ENCODE data around the gene GNG12. TPM values are rescaled to one million over a fixed set of nuclear protein-coding genes. Genes with fewer than 3 reads are reported as not detected.

GNG12 gene
- total RNA-seq, 1 donor, result 201 TPM

DNA sequence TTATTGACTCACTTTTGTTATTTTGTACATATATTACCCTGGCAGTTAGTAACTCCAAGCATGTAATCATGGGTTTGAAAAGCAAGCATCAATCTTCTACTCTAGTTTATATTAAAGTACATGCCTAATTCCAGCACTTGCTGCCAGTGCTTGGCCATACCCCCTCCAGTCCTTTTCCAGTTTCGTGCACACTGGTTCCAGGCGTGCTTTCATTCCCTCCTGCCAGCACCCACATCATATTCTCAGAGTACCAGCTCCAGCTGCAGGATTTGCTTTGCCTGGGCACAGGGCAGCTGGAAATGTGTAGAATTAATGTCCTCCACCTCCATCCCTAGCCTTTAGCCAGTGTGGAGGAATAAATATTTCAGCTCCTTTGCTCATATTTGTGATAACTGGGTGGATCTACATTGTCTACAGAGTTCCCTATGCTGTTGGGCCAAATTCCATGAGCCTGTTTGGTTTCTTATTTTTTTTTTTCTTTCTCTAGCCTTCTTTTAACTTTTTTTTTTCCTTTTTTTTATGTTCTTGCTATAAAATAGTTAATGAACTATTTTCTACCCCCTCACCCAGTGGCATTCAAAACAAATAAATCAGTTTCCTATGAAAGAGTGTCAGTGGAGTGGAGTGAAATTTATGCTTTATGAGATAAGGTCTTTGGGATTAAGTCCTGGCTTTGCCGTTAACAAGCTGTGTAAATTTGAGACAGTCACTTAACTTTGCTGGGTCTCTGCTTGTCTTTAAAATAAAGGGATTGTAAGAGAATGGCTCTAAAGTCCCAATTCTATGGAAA is 2.6 kb upstream of the GNG12 start:
- H3K4me3 ChIP-seq (ENCODE audit: low read depth, low read length), result no peak overlapping the region
- TF ChIP-seq, protein P1, sequence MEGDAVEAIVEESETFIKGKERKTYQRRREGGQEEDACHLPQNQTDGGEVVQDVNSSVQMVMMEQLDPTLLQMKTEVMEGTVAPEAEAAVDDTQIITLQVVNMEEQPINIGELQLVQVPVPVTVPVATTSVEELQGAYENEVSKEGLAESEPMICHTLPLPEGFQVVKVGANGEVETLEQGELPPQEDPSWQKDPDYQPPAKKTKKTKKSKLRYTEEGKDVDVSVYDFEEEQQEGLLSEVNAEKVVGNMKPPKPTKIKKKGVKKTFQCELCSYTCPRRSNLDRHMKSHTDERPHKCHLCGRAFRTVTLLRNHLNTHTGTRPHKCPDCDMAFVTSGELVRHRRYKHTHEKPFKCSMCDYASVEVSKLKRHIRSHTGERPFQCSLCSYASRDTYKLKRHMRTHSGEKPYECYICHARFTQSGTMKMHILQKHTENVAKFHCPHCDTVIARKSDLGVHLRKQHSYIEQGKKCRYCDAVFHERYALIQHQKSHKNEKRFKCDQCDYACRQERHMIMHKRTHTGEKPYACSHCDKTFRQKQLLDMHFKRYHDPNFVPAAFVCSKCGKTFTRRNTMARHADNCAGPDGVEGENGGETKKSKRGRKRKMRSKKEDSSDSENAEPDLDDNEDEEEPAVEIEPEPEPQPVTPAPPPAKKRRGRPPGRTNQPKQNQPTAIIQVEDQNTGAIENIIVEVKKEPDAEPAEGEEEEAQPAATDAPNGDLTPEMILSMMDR (IDR thresholded peaks at IDR 0.05; ENCODE audit: insufficient read depth, low read depth, low read length), result no peak
- DNase-seq (ENCODE audit: low read depth), result no peak

DNA sequence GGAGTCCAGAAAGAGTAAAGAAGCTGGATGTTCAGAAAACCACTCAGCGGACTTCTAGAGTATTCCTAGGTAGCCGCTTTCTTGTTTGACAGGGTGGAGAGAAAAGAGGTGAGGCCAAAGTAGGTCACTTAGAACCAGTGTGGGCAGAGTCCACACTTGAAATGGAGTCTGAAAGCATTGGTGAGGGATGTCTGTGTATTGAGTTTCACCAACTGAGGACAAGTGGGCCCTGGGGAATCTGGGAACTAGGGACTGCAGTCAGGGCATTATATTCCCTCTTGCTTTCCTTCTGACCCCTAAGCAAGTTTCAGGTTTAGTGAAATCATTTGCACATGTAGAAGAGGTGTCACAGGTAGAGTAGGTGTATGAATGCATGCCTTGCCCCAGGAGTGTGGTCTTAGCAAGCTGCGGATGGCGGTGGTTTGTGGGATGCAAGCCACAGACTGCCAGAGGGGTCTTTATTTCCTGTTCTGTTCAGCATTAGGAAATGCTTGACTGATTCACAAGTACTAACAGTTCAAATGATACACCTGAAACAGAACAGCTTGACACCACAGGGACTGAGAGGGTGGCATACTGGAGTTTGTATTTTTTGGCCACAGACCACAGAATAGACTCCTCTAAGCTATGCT is 1.1 kb upstream of the GNG12 start:
- no peak for DNase-seq (ENCODE audit: low read depth)
- TF ChIP-seq, protein P1 (IDR thresholded peaks at IDR 0.05; ENCODE audit: insufficient read depth, low read depth, low read length), result no peak
- no peak overlapping the region for H3K4me3 ChIP-seq (ENCODE audit: low read depth, low read length)

DNA sequence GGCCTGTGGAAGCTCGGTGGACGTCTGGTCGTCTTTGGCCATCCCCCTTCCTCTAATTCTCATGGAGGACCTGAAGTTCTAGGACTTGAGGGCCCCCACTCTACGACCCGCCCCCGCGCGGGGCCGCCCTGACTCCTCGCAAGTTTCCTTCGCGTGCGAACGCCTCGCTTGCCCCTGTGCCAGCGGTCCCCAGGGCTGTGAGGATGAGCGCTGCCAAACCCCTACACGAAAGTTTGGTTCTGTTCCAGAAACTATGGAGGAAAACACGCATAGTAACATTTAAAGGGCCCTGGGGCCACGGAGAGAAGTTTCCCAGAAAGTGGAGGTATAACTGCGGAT is 304 bp upstream of the GNG12 start:
- peak; percentile 39 for DNase-seq (ENCODE audit: low read depth)
- peak overlapping the region; percentile 82 for H3K4me3 ChIP-seq (ENCODE audit: low read depth, low read length)

DNA sequence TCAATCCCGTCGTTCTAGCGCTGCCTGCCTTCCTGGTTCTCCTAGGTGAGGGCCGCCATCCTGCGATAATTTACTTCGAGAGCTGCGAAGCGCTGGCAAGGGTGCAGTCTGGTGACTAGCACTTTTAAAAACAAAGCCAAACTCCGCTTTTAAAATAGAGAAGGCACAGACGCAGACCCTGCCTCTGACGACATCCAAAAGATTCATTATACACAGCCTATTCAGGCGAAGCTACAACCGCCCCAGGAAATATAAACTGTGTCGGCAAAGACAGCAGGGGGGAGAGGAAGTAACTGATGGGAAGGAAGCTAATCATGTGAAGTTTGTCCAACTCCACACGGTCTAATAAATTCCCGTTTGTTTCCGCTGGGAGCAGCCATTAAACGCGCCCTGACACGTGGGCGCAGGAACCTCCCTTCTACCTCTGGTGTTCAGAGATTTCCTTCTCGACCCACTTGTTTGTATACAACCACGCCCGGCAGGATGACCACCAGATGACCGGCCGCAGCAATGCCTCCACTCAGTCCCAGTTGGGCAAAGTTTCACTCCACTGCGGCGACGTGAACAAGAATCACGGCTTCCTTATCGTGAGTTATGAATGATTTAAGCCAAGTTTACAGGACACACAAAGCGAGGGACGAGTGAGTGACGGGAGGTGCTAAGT is 1.3 kb downstream of the GNG12 start:
- TF ChIP-seq, protein P1 (IDR thresholded peaks at IDR 0.05; ENCODE audit: insufficient read depth, low read depth, low read length), result no peak
- peak overlapping the region; percentile 82 for H3K4me3 ChIP-seq (ENCODE audit: low read depth, low read length)
- peak; percentile 83 for DNase-seq (ENCODE audit: low read depth)

More for the DNA sequence above, 304 bp upstream of the GNG12 start:
- TF ChIP-seq, protein P1 (IDR thresholded peaks at IDR 0.05; ENCODE audit: insufficient read depth, low read depth, low read length), result no peak

DNA sequence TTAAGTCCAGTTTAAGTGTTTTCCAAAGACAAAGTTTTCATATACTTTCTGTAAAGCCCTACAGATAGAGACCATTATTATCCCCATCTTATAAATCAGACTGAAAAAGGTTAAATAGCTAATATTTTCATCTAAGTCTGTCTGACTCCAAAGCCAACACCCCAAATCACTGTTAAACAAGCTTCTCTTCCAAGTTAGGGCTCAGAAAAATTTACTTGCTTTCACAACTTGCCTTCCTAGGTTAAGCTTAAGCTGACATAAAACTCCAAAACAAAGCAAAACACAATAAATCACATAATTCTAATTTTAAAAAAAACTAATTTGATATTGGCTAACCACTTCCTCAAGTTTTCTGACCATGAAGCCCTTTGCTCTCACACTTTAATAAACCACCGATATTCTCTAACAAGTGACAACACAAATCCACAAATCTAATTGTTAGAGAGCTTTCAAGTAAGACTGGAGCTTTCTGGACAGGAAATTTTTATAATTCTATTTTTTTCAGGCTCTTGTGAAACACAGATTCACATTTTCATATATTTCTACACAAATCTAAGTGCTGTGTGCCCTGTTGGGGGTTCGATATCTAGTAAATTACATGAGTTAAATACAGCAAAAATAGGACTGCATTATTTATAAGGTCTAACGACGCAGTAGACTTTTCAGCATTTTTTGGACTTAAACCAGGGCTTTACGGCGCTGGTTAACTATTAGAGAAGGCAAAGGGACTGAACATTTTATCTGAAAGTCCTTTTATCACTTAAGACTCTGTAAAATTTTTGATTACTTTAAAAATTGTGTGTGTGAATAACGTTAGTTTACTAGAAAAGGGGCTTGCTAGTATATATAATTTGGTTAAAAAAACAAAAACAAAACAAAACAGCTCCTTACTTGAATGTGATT is 2.1 kb downstream of the GNG12 start:
- TF ChIP-seq, protein P1 (IDR thresholded peaks at IDR 0.05; ENCODE audit: insufficient read depth, low read depth, low read length), result no peak
- peak; percentile 44 for DNase-seq (ENCODE audit: low read depth)
- H3K4me3 ChIP-seq (ENCODE audit: low read depth, low read length), result peak overlapping the region; percentile 82

DNA sequence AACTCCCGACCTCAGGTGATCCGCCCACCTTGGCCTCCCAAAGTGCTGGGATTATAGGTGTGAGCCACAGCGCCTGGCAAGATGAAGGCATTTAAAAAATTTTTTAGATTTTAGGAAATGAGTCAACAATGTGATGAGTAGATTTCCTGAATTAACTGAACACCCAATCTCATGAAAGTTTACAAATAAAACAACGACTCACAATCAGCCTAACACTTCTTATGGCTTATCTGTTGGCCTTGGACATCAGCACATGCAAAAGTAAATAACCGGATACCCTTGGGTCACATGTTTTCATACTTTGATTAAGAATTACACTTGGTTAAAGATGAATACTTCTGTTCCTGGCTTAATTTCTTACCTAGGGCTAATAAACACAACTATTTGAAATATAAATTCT is 3.0 kb downstream of the GNG12 start:
- H3K4me3 ChIP-seq (ENCODE audit: low read depth, low read length), result no peak overlapping the region
- DNase-seq (ENCODE audit: low read depth), result no peak
- TF ChIP-seq, protein P1 (IDR thresholded peaks at IDR 0.05; ENCODE audit: insufficient read depth, low read depth, low read length), result no peak

Data from fibroblast of villous mesenchyme (primary cell).